ELR (cell line): ENCODE data around the gene SLCO2A1.
A peak's percentile ranks its signal among the peaks of the same experiment; 100 is the strongest.

Experiments
- DNase-seq: peaks from one replicate; pipeline ENCODE4 v3.0.0-alpha.2; 2015; ENCODE audit warnings: low read depth

SLCO2A1 gene

GRCh38 chr3:133899311-133899710 is 130.4 kb downstream of the SLCO2A1 start:
- no peak for DNase-seq

- DNase-seq: no peak
Measured at GRCh38 chr3:133897547-133897946, 132.2 kb downstream of the SLCO2A1 start.

GRCh38 chr3:133896002-133896761 is 133.5 kb downstream of the SLCO2A1 start:
- peak; percentile 12 for DNase-seq

- DNase-seq: peak; percentile 49
Measured at GRCh38 chr3:133895208-133896001, 134.3 kb downstream of the SLCO2A1 start, which contains the start of gene RAB6B. Gene RAB6B, minus strand, starts transcription at chr3:133895882. Its CDS starts 416 bp downstream, at chr3:133895466.

GRCh38 chr3:133894353-133895207 is 135.1 kb downstream of the SLCO2A1 start:
- no peak for DNase-seq

- DNase-seq: no peak
Measured at GRCh38 chr3:133893683-133894352, 135.9 kb downstream of the SLCO2A1 start.

GRCh38 chr3:133892541-133893231 is 137.0 kb downstream of the SLCO2A1 start:
- DNase-seq: no peak

- DNase-seq: no peak
Measured at GRCh38 chr3:133891662-133892378, 137.9 kb downstream of the SLCO2A1 start.

GRCh38 chr3:133890972-133891644 is 138.6 kb downstream of the SLCO2A1 start:
- no peak for DNase-seq

- DNase-seq: no peak
Measured at GRCh38 chr3:133890037-133890436, 139.7 kb downstream of the SLCO2A1 start.

GRCh38 chr3:133888726-133889340 is 140.9 kb downstream of the SLCO2A1 start:
- no peak for DNase-seq

GRCh38 chr3:133887803-133888703 is 141.7 kb downstream of the SLCO2A1 start:
- DNase-seq: no peak

GRCh38 chr3:133887074-133887802 is 142.5 kb downstream of the SLCO2A1 start:
- no peak for DNase-seq

- no peak for DNase-seq
Measured at GRCh38 chr3:133886031-133886722, 143.5 kb downstream of the SLCO2A1 start.

GRCh38 chr3:133884887-133885711 is 144.6 kb downstream of the SLCO2A1 start:
- no peak for DNase-seq
